ENCODE data around the gene RNGTT. TPM values are rescaled to one million over a fixed set of nuclear protein-coding genes. Genes with fewer than 3 reads are reported as not detected.

RNGTT gene
- total RNA-seq, 2 donors from 2014 or later: 13.5 to 20.5 TPM

DNA sequence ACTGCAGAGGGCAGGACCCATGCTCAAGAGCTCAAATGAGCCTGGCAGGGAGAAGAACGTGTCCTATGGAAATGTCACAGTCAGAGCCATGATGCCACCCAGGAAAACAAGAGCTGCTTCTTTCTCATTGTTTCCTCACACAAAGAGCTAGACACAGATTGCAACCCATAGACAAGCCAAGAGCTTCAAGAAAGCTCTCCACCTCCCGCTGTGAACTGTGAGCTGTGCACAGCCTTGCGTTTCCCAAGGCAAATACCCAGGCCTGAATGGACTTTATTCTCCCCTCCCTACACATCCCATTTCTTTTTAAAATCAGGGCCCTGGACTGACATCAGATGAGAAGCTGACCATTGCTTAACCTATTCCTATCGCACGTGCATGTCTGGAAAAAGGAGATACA lies 388.8 kb downstream of the RNGTT start:
- TF ChIP-seq CTCF (IDR thresholded peaks at IDR 0.05): no peak
- Histone ChIP-seq H3K4me3 (no peak overlapping the region), H3K4me1 (ENCODE audit: control insufficient read depth in 1 of 2, low read depth in 2 of 2) (no peaks in the 10 kb centered on the region), H3K27me3 (replicated peaks; ENCODE audit: insufficient read depth) (no peaks in the 10 kb centered on the region), H3K27ac (no peak overlapping the region), H3K36me3 (no peaks in the 10 kb centered on the region), H3K9me3 (no peaks in the 10 kb centered on the region)
- DNase-seq (ENCODE audit: low spot score): no peak
- no peak for ATAC-seq (ENCODE audit: insufficient number of reproducible peaks, low FRiP score, low read depth)

DNA sequence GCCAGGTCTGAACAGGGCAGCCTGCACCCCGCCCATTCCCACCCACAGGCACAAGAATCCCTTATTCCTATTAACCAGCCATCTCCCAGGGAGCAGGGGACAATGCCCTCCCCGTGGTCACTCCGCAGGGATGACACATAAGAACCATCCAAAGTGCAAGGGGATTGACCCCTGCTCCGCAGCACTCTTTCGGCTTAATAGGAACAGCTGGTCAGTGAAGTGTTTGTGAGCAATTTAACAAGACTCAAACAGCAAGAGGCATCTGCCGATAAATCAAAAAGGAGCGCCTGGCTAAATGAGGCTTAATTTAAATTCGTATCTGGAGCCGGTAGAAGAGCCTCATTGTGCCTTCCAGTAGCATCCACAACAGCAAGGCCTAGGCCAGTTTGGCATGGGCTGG lies 389.4 kb downstream of the RNGTT start:
- ATAC-seq (ENCODE audit: insufficient number of reproducible peaks, low FRiP score, low read depth): no peak
- Histone ChIP-seq H3K4me1 (ENCODE audit: control insufficient read depth in 1 of 2, low read depth in 2 of 2) (no peaks in the 10 kb centered on the region), H3K27ac (no peak overlapping the region), H3K27me3 (replicated peaks; ENCODE audit: insufficient read depth) (no peaks in the 10 kb centered on the region), H3K4me3 (no peak overlapping the region), H3K36me3 (no peaks in the 10 kb centered on the region), H3K9me3 (no peaks in the 10 kb centered on the region)
- no peak for TF ChIP-seq CTCF (IDR thresholded peaks at IDR 0.05)
- no peak for DNase-seq (ENCODE audit: low spot score)

- no peak for TF ChIP-seq CTCF (IDR thresholded peaks at IDR 0.05)
- no peaks in the 10 kb centered on the region for H3K4me1 ChIP-seq (ENCODE audit: control insufficient read depth in 1 of 2, low read depth in 2 of 2)
- no peak for DNase-seq (ENCODE audit: low spot score)
- H3K36me3 ChIP-seq: no peaks in the 10 kb centered on the region
- no peak for ATAC-seq (ENCODE audit: insufficient number of reproducible peaks, low FRiP score, low read depth)
- H3K27me3 ChIP-seq (replicated peaks; ENCODE audit: insufficient read depth): no peaks in the 10 kb centered on the region
- no peak overlapping the region for H3K27ac ChIP-seq
- no peak overlapping the region for H3K4me3 ChIP-seq
- no peaks in the 10 kb centered on the region for H3K9me3 ChIP-seq
These were observed 389.9 kb downstream of the RNGTT start for GRCh38 chr6:88573561-88573960.

GRCh38 chr6:88572449-88573139 lies 390.8 kb downstream of the RNGTT start:
- H3K36me3 ChIP-seq: no peaks in the 10 kb centered on the region
- DNase-seq (ENCODE audit: low spot score) (no peak), ATAC-seq (ENCODE audit: insufficient number of reproducible peaks, low FRiP score, low read depth) (no peak)
- H3K4me1 ChIP-seq (ENCODE audit: control insufficient read depth in 1 of 2, low read depth in 2 of 2): no peaks in the 10 kb centered on the region
- no peak overlapping the region for H3K27ac ChIP-seq
- H3K9me3 ChIP-seq: no peaks in the 10 kb centered on the region
- H3K27me3 ChIP-seq (replicated peaks; ENCODE audit: insufficient read depth): no peaks in the 10 kb centered on the region
- no peak overlapping the region for H3K4me3 ChIP-seq
- no peak for TF ChIP-seq CTCF (IDR thresholded peaks at IDR 0.05)

DNA sequence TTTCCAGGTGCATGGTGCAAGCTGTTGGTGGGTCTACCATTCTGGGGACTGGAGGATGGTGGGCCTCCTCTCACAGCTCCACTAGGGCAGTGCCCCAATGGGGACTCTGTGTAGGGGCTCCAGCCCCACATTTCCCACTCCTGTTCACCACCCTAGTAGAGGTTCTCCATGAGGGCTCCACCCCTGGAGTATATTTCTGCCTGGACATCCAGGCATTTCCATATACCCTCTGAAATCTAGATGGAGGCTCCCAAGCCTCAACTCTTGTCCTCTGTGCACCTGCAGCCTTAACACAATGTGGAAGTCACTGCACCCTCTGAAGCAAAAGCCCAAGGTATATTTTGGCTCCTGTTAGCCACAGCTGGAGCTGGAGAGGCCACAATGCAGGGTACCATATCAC lies 393.5 kb downstream of the RNGTT start:
- H3K27ac ChIP-seq: no peak overlapping the region
- no peaks in the 10 kb centered on the region for H3K36me3 ChIP-seq
- no peak for TF ChIP-seq CTCF (IDR thresholded peaks at IDR 0.05)
- H3K4me1 ChIP-seq (ENCODE audit: control insufficient read depth in 1 of 2, low read depth in 2 of 2): no peaks in the 10 kb centered on the region
- DNase-seq (ENCODE audit: low spot score) (no peak), ATAC-seq (ENCODE audit: insufficient number of reproducible peaks, low FRiP score, low read depth) (no peak)
- no peak overlapping the region for H3K4me3 ChIP-seq
- H3K9me3 ChIP-seq: no peaks in the 10 kb centered on the region
- H3K27me3 ChIP-seq (replicated peaks; ENCODE audit: insufficient read depth): no peaks in the 10 kb centered on the region
